MM.1S (cell line): ENCODE measurements around the gene MAD1L1.

Source experiments
- DNase-seq: peaks from one replicate; pipeline ENCODE4 v3.0.0-alpha.2; 2015
- H2AFZ ChIP-seq: fragments of 300-600 bp; sonication (generic); 2 replicates; pipeline ENCODE4 v1.6.0; 2016; ENCODE audit warnings: antibody characterized with exemption, low read length
- H3F3A ChIP-seq: fragments of 300-600 bp; sonication (generic); 2 replicates; pipeline ENCODE4 v1.6.1; 2016; ENCODE audit warnings: mild to moderate bottlenecking, antibody characterized with exemption, low read length, moderate library complexity, mixed read lengths; ENCODE audit not compliant: insufficient read depth
- H3K27ac ChIP-seq: fragments of 300-600 bp; sonication (generic); 2 replicates; pipeline ENCODE4 v1.5.1; 2016; ENCODE audit warnings: mild to moderate bottlenecking, low read length
- H3K27me3 ChIP-seq: fragments of 300-600 bp; sonication (generic); replicated peaks from 2 replicates; pipeline ENCODE4 v1.6.0; 2016; ENCODE audit warnings: low read length; ENCODE audit not compliant: insufficient read depth
- H3K36me3 ChIP-seq: fragments of 300-600 bp; sonication (generic); replicated peaks from 2 replicates; pipeline ENCODE4 v1.6.1; 2016; ENCODE audit warnings: mild to moderate bottlenecking, low read length, mixed read lengths; ENCODE audit not compliant: insufficient read depth
- H3K4me1 ChIP-seq: fragments of 300-600 bp; sonication (generic); 2 replicates; pipeline ENCODE4 v1.6.1; 2016; ENCODE audit warnings: low read length, mixed read lengths
- H3K4me2 ChIP-seq: fragments of 300-600 bp; sonication (generic); 2 replicates; pipeline ENCODE4 v1.6.0; 2016; ENCODE audit warnings: low read depth, low read length
- H3K4me3 ChIP-seq: fragments of 300-600 bp; sonication (generic); 2 replicates; pipeline ENCODE4 v1.5.1; 2016; ENCODE audit warnings: low read length, mixed read lengths
- H3K79me2 ChIP-seq: fragments of 300-600 bp; sonication (generic); 2 replicates; pipeline ENCODE4 v1.6.1; 2016; ENCODE audit warnings: mixed run types, low read length, mixed read lengths
- H3K9ac ChIP-seq: fragments of 300-600 bp; sonication (generic); 2 replicates; pipeline ENCODE4 v1.6.1; 2016; ENCODE audit warnings: low read length, mixed read lengths
- H3K9me2 ChIP-seq: fragments of 300-600 bp; sonication (generic); replicated peaks from 2 replicates; pipeline ENCODE4 v1.6.1; 2016; ENCODE audit warnings: mild to moderate bottlenecking, low read length, mixed read lengths; ENCODE audit not compliant: insufficient read depth
- H3K9me3 ChIP-seq: fragments of 300-600 bp; sonication (generic); replicated peaks from 2 replicates; pipeline ENCODE4 v1.6.1; 2016; ENCODE audit warnings: mild to moderate bottlenecking, low read length, mixed read lengths; ENCODE audit not compliant: insufficient read depth
- H4K20me1 ChIP-seq: fragments of 300-600 bp; sonication (generic); 2 replicates; pipeline ENCODE4 v1.6.1; 2016; ENCODE audit warnings: mild to moderate bottlenecking, low read length, moderate library complexity, mixed read lengths; ENCODE audit not compliant: insufficient read depth
- CTCF ChIP-seq: fragments of 300-600 bp; sonication (generic); IDR thresholded peaks from 2 replicates; pipeline ENCODE4 v1.5.1; 2016; ENCODE audit warnings: antibody characterized with exemption, low read length, mixed read lengths
- EZH2 ChIP-seq: fragments of 300-600 bp; sonication (generic); optimal IDR thresholded peaks from 2 replicates; pipeline ENCODE3; 2017; ENCODE audit warnings: low read depth, mild to moderate bottlenecking, antibody characterized with exemption, low read length, mixed read lengths
- EZH2phosphoT487 ChIP-seq: fragments of 300-600 bp; sonication (generic); IDR thresholded peaks from 2 replicates; pipeline ENCODE4 v1.6.1; 2018; ENCODE audit warnings: antibody characterized with exemption, low read length

MAD1L1 gene

GRCh38 chr7:2083362-2083761 is 149.4 kb downstream of the MAD1L1 start:
- H3K36me3 ChIP-seq, result no peaks in the 10 kb centered on the region
- no peaks in the 10 kb centered on the region for H4K20me1 ChIP-seq

GRCh38 chr7:2082139-2082998 is 150.4 kb downstream of the MAD1L1 start:
- no peaks in the 10 kb centered on the region for H3K27me3 ChIP-seq
- H3K9me2 ChIP-seq, result no peaks in the 10 kb centered on the region
- H2AFZ ChIP-seq, result no peak overlapping the region
- H3K9me3 ChIP-seq, result no peaks in the 10 kb centered on the region
- H3K9ac ChIP-seq, result no peak overlapping the region
- no peaks in the 10 kb centered on the region for H4K20me1 ChIP-seq
- no peak for DNase-seq
- H3K27ac ChIP-seq, result no peak overlapping the region
- H3K4me3 ChIP-seq, result no peak overlapping the region
- no peaks in the 10 kb centered on the region for H3K4me1 ChIP-seq
- no peak overlapping the region for H3K4me2 ChIP-seq
- no peaks in the 10 kb centered on the region for H3F3A ChIP-seq
- TF ChIP-seq CTCF (no peak), EZH2phosphoT487 (no peak), EZH2 (no peak)
- no peaks in the 10 kb centered on the region for H3K79me2 ChIP-seq
- no peaks in the 10 kb centered on the region for H3K36me3 ChIP-seq

More at GRCh38 chr7:2083362-2083761, 149.4 kb downstream of the MAD1L1 start:
- TF ChIP-seq EZH2phosphoT487 (no peak), CTCF (no peak), EZH2 (no peak)
- no peaks in the 10 kb centered on the region for H3K9me2 ChIP-seq
- H3K4me2 ChIP-seq, result no peak overlapping the region
- H3K27ac ChIP-seq, result no peak overlapping the region
- no peak overlapping the region for H3K9ac ChIP-seq
- H2AFZ ChIP-seq, result no peak overlapping the region
- no peaks in the 10 kb centered on the region for H3K27me3 ChIP-seq
- no peak overlapping the region for H3K4me3 ChIP-seq
- DNase-seq, result no peak
- H3K4me1 ChIP-seq, result no peaks in the 10 kb centered on the region
- no peaks in the 10 kb centered on the region for H3K9me3 ChIP-seq
- H3K79me2 ChIP-seq, result no peaks in the 10 kb centered on the region
- H3F3A ChIP-seq, result no peaks in the 10 kb centered on the region

GRCh38 chr7:2081526-2082135 is 151.1 kb downstream of the MAD1L1 start:
- H3K9ac ChIP-seq, result no peak overlapping the region
- no peaks in the 10 kb centered on the region for H3K27me3 ChIP-seq
- H3K79me2 ChIP-seq, result no peaks in the 10 kb centered on the region
- H3K9me3 ChIP-seq, result no peaks in the 10 kb centered on the region
- no peak overlapping the region for H3K27ac ChIP-seq
- H3K4me3 ChIP-seq, result no peak overlapping the region
- H4K20me1 ChIP-seq, result no peaks in the 10 kb centered on the region
- no peaks in the 10 kb centered on the region for H3K4me1 ChIP-seq
- H3K4me2 ChIP-seq, result no peak overlapping the region
- DNase-seq, result no peak
- TF ChIP-seq EZH2phosphoT487 (no peak), EZH2 (no peak), CTCF (no peak)
- no peaks in the 10 kb centered on the region for H3F3A ChIP-seq
- no peak overlapping the region for H2AFZ ChIP-seq
- no peaks in the 10 kb centered on the region for H3K9me2 ChIP-seq
- no peaks in the 10 kb centered on the region for H3K36me3 ChIP-seq
